OCI-LY1 (cell line): ENCODE measurements around the gene GALNT2.
A peak's percentile ranks its signal among the peaks of the same experiment; 100 is the strongest.

Source experiments
- H2AFZ ChIP-seq: fragments of 200-600 bp; sonication (generic), shearing (Covaris generic); 2 replicates; pipeline ENCODE4 v1.6.0; 2014; ENCODE audit warnings: antibody characterized with exemption, mild to moderate bottlenecking, low read length
- H3F3A ChIP-seq: fragments of 200-600 bp; sonication (generic), shearing (Covaris generic); 2 replicates; pipeline ENCODE4 v1.6.0; 2014; ENCODE audit warnings: mild to moderate bottlenecking, antibody characterized with exemption, low read length, moderate library complexity; ENCODE audit not compliant: insufficient read depth
- H3K27ac ChIP-seq: fragments of 200-600 bp; sonication (generic); 2 replicates; pipeline ENCODE4 v1.5.1; 2014; ENCODE audit warnings: low read length, mixed run types, mild to moderate bottlenecking, low read depth; ENCODE audit not compliant: poor library complexity, severe bottlenecking
- H3K27me3 ChIP-seq: fragments of 200-600 bp; sonication (generic); 2 replicates; pipeline ENCODE4 v1.6.0; 2014; ENCODE audit warnings: antibody characterized with exemption, mild to moderate bottlenecking, low read length, moderate library complexity; ENCODE audit not compliant: insufficient read depth
- H3K36me3 ChIP-seq: fragments of 200-600 bp; sonication (generic); 2 replicates; pipeline ENCODE4 v1.6.1; 2014; ENCODE audit warnings: mild to moderate bottlenecking, antibody characterized with exemption, low read length, moderate library complexity, mixed read lengths; ENCODE audit not compliant: insufficient read depth
- H3K4me1 ChIP-seq: fragments of 200-600 bp; sonication (generic); 2 replicates; pipeline ENCODE4 v1.5.1; 2014; ENCODE audit warnings: mild to moderate bottlenecking, low read length, moderate library complexity; ENCODE audit not compliant: insufficient read depth, severe bottlenecking
- H3K4me2 ChIP-seq: fragments of 200-600 bp; sonication (generic), shearing (Covaris generic); 2 replicates; pipeline ENCODE4 v1.6.1; 2014; ENCODE audit warnings: low read length
- H3K4me3 ChIP-seq: fragments of 200-600 bp; sonication (generic); 2 replicates; pipeline ENCODE4 v1.5.1; 2014; ENCODE audit warnings: low read length, low read depth, mild to moderate bottlenecking, mixed read lengths; ENCODE audit not compliant: poor library complexity, severe bottlenecking
- H3K79me2 ChIP-seq: fragments of 200-600 bp; shearing (Covaris generic); 2 replicates; pipeline ENCODE4 v1.6.1; 2016; ENCODE audit warnings: mixed run types, low read length, mixed read lengths; ENCODE audit not compliant: insufficient read depth
- H3K9ac ChIP-seq: fragments of 200-600 bp; sonication (generic), shearing (Covaris generic); 2 replicates; pipeline ENCODE4 v1.6.1; 2014; ENCODE audit warnings: mild to moderate bottlenecking, low read length, mixed read lengths
- H3K9me2 ChIP-seq: fragments of 200-600 bp; sonication (generic), shearing (Covaris generic); 2 replicates; pipeline ENCODE4 v1.6.1; 2014; ENCODE audit warnings: low read depth, mild to moderate bottlenecking, low read length, mixed read lengths
- H3K9me3 ChIP-seq: fragments of 200-600 bp; shearing (Covaris generic); 2 replicates; pipeline ENCODE4 v1.6.1; 2014; ENCODE audit warnings: low read length, mixed read lengths
- H4K20me1 ChIP-seq: fragments of 200-600 bp; sonication (generic), shearing (Covaris generic); 2 replicates; pipeline ENCODE4 v1.6.0; 2016; ENCODE audit warnings: mild to moderate bottlenecking, low read length; ENCODE audit not compliant: insufficient read depth
- CTCF ChIP-seq: fragments of 200-600 bp; sonication (generic), shearing (Covaris generic); IDR thresholded peaks from 2 replicates; pipeline ENCODE4 v1.5.1; 2017; ENCODE audit warnings: mild to moderate bottlenecking, antibody characterized with exemption, low read length, moderate library complexity, mixed read lengths
- EZH2 ChIP-seq: fragments of 200-600 bp; sonication (generic), shearing (Covaris generic); IDR thresholded peaks from 2 replicates; pipeline ENCODE4 v1.8.0; 2017; ENCODE audit warnings: borderline replicate concordance, mixed run types, mild to moderate bottlenecking, antibody characterized with exemption, low read length, moderate library complexity, mixed read lengths

Gene GALNT2

DNA sequence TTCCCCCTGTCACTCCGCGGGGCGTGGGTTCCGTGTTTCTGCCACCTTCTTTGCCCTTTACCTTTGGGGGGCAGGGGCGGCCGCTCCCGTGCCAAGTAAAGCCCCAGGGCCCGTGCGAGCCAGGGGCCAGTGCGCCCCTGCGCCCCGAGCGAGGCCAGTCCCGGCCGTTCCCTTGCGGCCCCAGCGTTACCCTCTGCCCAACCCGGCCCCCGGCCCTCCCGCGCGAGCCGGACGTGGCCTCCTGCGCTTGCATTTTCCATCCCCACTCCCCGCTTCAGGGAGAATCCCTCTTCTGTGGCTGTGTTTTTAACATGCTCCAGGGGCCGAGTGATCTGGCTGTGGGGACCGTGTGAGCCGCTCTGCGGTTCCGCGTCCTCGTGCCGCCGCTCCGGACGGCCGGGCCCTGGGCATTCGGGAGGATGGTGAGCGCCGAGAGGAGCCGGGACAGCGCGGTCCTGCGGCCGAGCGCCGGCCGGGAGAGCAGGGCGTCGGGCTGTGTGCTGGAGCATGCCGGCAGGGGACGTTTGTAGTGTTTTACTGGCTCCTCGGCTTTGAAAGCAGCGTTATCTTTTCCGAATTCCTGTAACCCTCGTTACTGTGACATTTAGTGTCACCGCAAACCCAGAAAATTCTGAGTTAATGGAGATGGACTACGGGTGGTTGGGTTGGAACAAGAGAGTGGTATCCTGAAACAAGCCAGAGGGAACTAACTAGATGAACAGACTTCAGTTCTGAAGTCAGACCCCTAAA lies 1.0 kb downstream of the GALNT2 start:
- no peaks in the 10 kb centered on the region for H3K36me3 ChIP-seq
- H3F3A ChIP-seq = no peaks in the 10 kb centered on the region
- no peaks in the 10 kb centered on the region for H4K20me1 ChIP-seq
- peaks cover 5% of the 10 kb centered on the region; the same call in 1 of the 2 replicates for H3K9me3 ChIP-seq
- H3K4me2 ChIP-seq = peak overlapping the region; percentile 84
- peaks cover 44% of the 10 kb centered on the region for H3K4me1 ChIP-seq
- H3K9me2 ChIP-seq = no peaks in the 10 kb centered on the region
- H3K9ac ChIP-seq = peak overlapping the region; percentile 95
- H3K4me3 ChIP-seq = peak overlapping the region; percentile 88
- H3K27ac ChIP-seq = peak overlapping the region; percentile 24
- no peaks in the 10 kb centered on the region for H3K27me3 ChIP-seq
- H2AFZ ChIP-seq = no peak overlapping the region
- no peak for TF ChIP-seq CTCF
- no peak for TF ChIP-seq EZH2
- H3K79me2 ChIP-seq = peaks cover 48% of the 10 kb centered on the region

GRCh38 chr1:230068621-230068873 lies 1.5 kb downstream of the GALNT2 start:
- Histone ChIP-seq H3K4me2 (peak overlapping the region; percentile 84), H3F3A (no peaks in the 10 kb centered on the region), H3K27me3 (no peaks in the 10 kb centered on the region), H3K79me2 (peaks cover 53% of the 10 kb centered on the region), H3K9ac (peak overlapping the region; percentile 95), H3K27ac (peak overlapping the region; percentile 24), H4K20me1 (no peaks in the 10 kb centered on the region), H3K9me2 (no peaks in the 10 kb centered on the region), H2AFZ (no peak overlapping the region), H3K4me3 (peak overlapping the region; percentile 88), H3K4me1 (peaks cover 46% of the 10 kb centered on the region), H3K9me3 (peaks cover 5% of the 10 kb centered on the region; the same call in 1 of the 2 replicates), H3K36me3 (no peaks in the 10 kb centered on the region)
- no peak for TF ChIP-seq EZH2
- no peak for TF ChIP-seq CTCF

DNA sequence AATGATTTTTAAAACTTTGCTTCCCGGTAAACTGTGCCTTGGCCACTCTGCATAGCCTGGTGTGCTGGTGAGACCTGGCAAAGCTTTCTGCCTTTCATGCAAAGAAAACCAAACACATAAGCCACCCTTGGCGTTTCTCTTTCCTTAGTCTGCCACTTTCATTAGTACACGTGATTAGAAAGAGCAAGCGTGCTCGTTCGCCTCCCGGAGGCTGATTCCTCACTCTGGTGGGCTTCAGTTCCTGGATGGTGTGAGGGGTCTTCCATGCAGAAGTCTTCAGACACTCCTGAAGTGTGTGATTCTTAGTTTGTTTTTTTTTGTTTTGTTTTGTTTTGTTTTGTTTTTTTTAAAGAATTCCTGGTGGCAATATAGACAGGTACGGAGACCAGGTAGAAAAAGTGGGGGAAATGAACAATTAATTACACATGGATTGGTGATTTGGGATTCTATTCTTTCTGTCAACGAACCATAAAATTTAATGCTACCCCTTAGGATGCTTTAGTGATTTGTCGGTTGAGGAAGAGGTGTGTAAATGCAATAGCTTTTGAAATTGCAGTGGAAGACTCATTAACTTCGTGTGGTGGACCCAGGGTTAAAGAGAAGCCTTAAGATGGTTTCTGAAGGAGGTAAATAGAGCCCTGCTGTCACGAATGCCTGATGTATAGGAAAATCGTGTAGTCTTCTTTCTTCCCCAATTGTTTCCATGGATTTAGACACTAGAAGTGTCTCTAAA lies 2.1 kb downstream of the GALNT2 start:
- peaks cover 49% of the 10 kb centered on the region for H3K4me1 ChIP-seq
- H3K27ac ChIP-seq = peak overlapping the region; percentile 24
- TF ChIP-seq EZH2 (no peak), CTCF (peak; percentile 16; the same call in 1 of the 2 replicates)
- H3K36me3 ChIP-seq = no peaks in the 10 kb centered on the region
- H3K9me2 ChIP-seq = no peaks in the 10 kb centered on the region
- peak overlapping the region; percentile 84 for H3K4me2 ChIP-seq
- no peak overlapping the region for H2AFZ ChIP-seq
- peaks cover 59% of the 10 kb centered on the region for H3K79me2 ChIP-seq
- no peaks in the 10 kb centered on the region for H3K27me3 ChIP-seq
- H4K20me1 ChIP-seq = no peaks in the 10 kb centered on the region
- H3K9ac ChIP-seq = peak overlapping the region; percentile 95
- H3K9me3 ChIP-seq = peaks cover 4% of the 10 kb centered on the region; the same call in 1 of the 2 replicates
- peak overlapping the region; percentile 88 for H3K4me3 ChIP-seq
- no peaks in the 10 kb centered on the region for H3F3A ChIP-seq
